ENCODE data around the gene EPOP. TPM values are rescaled to one million over a fixed set of nuclear protein-coding genes. Genes with fewer than 3 reads are reported as not detected.

EPOP gene
- total and polyA plus RNA-seq, 5 donors from 2014 or later = 0.13 to 0.59 TPM; not detected in 3

DNA sequence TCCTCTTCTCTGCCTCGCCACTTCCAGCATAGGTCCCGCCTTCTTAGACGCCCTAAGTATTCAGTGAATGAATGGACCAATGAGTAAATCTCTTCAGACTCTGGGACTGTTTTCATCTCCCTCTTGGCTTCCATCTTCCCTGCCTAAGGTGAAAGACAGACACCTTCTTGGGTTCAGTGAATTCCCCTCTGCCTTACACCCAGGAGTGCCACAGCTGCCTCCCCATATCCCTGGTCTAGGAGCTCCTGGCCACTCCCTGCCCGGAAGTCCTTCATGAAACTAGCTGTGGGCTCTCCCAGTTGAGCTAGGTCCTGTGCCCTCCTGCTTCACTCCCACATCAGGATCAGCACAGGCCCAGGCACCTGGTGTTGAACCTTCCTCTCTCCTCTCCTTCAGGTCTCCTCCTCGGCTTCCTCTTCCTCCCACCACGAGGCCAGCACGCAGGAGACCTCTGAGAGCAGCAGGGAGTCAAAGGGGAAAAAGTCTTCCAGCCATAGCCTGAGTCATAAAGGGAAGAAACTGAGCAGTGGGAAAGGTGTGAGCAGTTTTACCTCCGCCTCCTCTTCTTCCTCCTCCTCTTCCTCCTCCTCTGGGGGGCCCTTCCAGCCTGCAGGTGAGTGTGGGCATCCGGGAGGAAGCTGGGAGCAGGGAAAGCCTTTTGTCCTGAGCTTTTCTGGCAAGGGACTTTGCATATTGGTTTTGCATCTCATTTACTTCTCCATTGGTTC is 40.6 kb upstream of the EPOP start:
- H3K36me3 Mint-ChIP-seq = peaks cover 36% of the 10 kb centered on the region
- Histone ChIP-seq H3K27ac (ENCODE audit: insufficient read depth, low read length, poor library complexity, severe bottlenecking) (no peak overlapping the region), H3K4me3 (ENCODE audit: low read depth, low read length) (no peak overlapping the region)

DNA sequence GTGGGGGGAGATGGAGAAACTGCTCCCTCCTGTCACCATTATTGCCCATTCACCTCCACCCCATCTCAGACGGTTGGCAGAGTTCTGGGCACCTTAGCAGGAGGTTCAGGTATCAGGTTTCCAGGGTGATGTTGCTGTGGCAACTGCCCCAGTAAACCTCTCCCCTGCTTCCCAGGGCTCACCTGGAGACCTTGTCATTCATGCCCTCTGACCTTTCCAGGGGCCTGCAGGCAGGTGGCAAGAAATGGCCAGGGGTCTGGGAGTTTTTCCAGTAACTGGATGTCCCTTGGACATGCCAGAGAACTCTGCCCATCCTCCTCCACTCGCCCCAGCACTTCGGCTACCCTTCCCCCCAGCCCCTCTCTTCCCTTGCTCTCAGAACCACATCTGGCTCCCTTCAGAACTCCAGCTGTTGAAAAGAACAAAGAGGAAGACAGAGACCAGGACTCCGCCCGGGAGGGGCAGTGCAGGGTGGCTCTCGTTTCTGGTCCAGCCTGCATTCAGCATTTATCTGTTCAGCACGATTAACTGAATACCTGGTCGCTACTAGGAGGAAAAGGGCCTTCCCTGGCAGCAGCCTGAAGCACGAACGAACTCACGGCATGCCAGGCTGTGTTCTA is 38.8 kb upstream of the EPOP start:
- Histone ChIP-seq H3K27ac (ENCODE audit: insufficient read depth, low read length, poor library complexity, severe bottlenecking) (no peak overlapping the region), H3K4me1 (ENCODE audit: control insufficient read depth, insufficient read depth, low read length, poor library complexity, severe bottlenecking) (peaks cover 4% of the 10 kb centered on the region), H3K36me3 (ENCODE audit: control insufficient read depth, insufficient read depth, low read length) (peaks cover 93% of the 10 kb centered on the region), H3K27me3 (ENCODE audit: control insufficient read depth, insufficient read depth, low read length) (no peaks in the 10 kb centered on the region), H3K9me3 (ENCODE audit: control insufficient read depth in 2 of 2, low read length in 2 of 2) (no peaks in the 10 kb centered on the region), H3K4me3 (ENCODE audit: low read depth, low read length) (no peak overlapping the region)
- Mint-ChIP-seq H3K9me3 (no peaks in the 10 kb centered on the region), H3K27ac (no peak overlapping the region), H3K36me3 (peaks cover 42% of the 10 kb centered on the region), H3K4me1 (peaks cover 5 to 45% (median 23%) of the 10 kb centered on the region in 4 donors), H3K27me3 (no peaks in the 10 kb centered on the region), H3K4me3 (no peak overlapping the region)
- ATAC-seq (ENCODE audit: low read depth in 2 of 2) (no peak), DNase-seq (no peak)

More for the DNA sequence above, 40.6 kb upstream of the EPOP start:
- Histone ChIP-seq H3K27me3 (ENCODE audit: control insufficient read depth, insufficient read depth, low read length) (no peaks in the 10 kb centered on the region), H3K9me3 (ENCODE audit: control insufficient read depth in 2 of 2, low read length in 2 of 2) (no peaks in the 10 kb centered on the region), H3K36me3 (ENCODE audit: control insufficient read depth, insufficient read depth, low read length) (peaks cover 82% of the 10 kb centered on the region), H3K4me1 (ENCODE audit: control insufficient read depth, insufficient read depth, low read length, poor library complexity, severe bottlenecking) (no peaks in the 10 kb centered on the region)
- DNase-seq (no peak), ATAC-seq (ENCODE audit: low read depth in 2 of 2) (no peak)
- H3K27me3 Mint-ChIP-seq = no peaks in the 10 kb centered on the region
- peak overlapping the region in 1 of 4 donors; percentile 15 for H3K4me3 Mint-ChIP-seq
- no peaks in the 10 kb centered on the region for H3K9me3 Mint-ChIP-seq
- H3K27ac Mint-ChIP-seq = peak overlapping the region in 2 of 3 donors; percentile 55
- peaks cover 0 to 38% (median 12%) of the 10 kb centered on the region in 4 donors for H3K4me1 Mint-ChIP-seq

DNA sequence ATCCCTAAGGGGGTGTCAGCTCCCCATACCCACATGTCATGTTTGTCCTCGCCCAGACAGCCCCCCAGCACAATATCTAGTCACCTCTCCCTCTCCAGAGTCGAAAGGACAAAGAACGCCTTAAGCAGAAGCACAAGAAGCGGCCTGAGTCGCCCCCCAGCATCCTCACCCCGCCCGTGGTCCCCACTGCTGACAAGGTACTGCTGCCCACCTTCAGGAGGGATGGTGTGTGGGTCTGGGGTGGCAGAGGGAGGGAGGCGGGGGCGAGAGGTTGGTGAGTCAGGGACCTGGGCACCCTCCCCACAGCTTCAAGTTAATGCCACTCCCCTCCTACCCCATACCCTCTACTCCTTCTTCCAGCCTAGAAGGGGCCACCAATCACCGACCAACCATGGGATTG is 37.8 kb upstream of the EPOP start:
- H3K27ac ChIP-seq (ENCODE audit: insufficient read depth, low read length, poor library complexity, severe bottlenecking) = no peak overlapping the region
- H3K27ac Mint-ChIP-seq = no peak overlapping the region
- no peaks in the 10 kb centered on the region for H3K27me3 Mint-ChIP-seq
- H3K27me3 ChIP-seq (ENCODE audit: control insufficient read depth, insufficient read depth, low read length) = no peaks in the 10 kb centered on the region
- DNase-seq (no peak), ATAC-seq (ENCODE audit: low read depth in 2 of 2) (no peak)
- no peak overlapping the region for H3K4me3 ChIP-seq (ENCODE audit: low read depth, low read length)
- H3K4me1 Mint-ChIP-seq = peaks cover 5 to 54% (median 28%) of the 10 kb centered on the region in 4 donors
- H3K4me3 Mint-ChIP-seq = no peak overlapping the region
- H3K36me3 ChIP-seq (ENCODE audit: control insufficient read depth, insufficient read depth, low read length) = peaks cover 93% of the 10 kb centered on the region
- H3K36me3 Mint-ChIP-seq = peaks cover 45% of the 10 kb centered on the region
- no peaks in the 10 kb centered on the region for H3K9me3 ChIP-seq (ENCODE audit: control insufficient read depth in 2 of 2, low read length in 2 of 2)
- peaks cover 0 to 2% (median 0%) of the 10 kb centered on the region in 7 donors for H3K9me3 Mint-ChIP-seq
- H3K4me1 ChIP-seq (ENCODE audit: control insufficient read depth, insufficient read depth, low read length, poor library complexity, severe bottlenecking) = peaks cover 10% of the 10 kb centered on the region

DNA sequence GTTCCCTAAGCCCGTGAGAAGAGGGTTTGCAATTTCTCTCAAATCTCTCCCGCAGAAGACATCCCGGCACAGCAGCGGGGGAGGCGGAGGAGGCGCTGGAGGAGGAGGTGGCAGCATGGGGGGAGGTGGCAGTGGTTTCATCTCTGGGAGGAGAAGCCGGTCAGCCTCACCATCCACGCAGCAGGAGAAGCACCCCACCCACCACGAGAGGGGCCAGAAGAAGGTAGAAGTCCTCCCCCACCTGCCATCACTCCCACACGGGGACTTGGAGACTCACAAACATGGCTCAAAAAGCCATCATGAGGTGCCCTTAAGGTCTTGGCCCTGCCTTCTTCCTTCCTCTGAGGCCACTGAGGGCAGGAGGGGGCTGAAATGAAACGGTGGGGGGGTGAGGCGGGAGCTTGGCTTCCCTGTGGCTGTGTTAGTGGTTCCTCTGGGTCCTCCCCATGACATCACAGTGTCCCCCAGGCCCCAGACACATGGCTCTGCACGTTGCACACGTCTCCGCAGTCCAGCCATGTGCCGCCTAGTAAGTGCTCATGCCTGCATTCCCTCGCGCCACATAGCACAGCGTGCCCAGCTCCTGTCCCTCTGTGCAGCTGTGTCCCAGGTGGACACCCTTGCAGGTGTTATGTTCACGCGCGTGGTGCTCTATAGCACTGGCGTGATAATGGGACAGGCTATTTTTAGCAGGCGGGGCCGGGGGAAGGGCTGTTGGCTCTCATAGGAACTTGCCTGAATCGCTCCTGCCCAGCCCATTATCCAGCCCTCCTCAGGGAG is 37.2 kb upstream of the EPOP start:
- Mint-ChIP-seq H3K4me3 (peak overlapping the region in 1 of 4 donors; percentile 38), H3K9me3 (peaks cover 0 to 2% (median 0%) of the 10 kb centered on the region in 7 donors), H3K27ac (peak overlapping the region in 1 of 3 donors; percentile 46), H3K4me1 (peaks cover 5 to 60% (median 33%) of the 10 kb centered on the region in 4 donors), H3K36me3 (peaks cover 42% of the 10 kb centered on the region), H3K27me3 (no peaks in the 10 kb centered on the region)
- peaks cover 16% of the 10 kb centered on the region for H3K4me1 ChIP-seq (ENCODE audit: control insufficient read depth, insufficient read depth, low read length, poor library complexity, severe bottlenecking)
- H3K9me3 ChIP-seq (ENCODE audit: control insufficient read depth in 2 of 2, low read length in 2 of 2) = no peaks in the 10 kb centered on the region
- H3K27ac ChIP-seq (ENCODE audit: insufficient read depth, low read length, poor library complexity, severe bottlenecking) = no peak overlapping the region
- peaks cover 87% of the 10 kb centered on the region for H3K36me3 ChIP-seq (ENCODE audit: control insufficient read depth, insufficient read depth, low read length)
- H3K4me3 ChIP-seq (ENCODE audit: low read depth, low read length) = no peak overlapping the region
- ATAC-seq (ENCODE audit: low read depth in 2 of 2) (no peak), DNase-seq (no peak)
- H3K27me3 ChIP-seq (ENCODE audit: control insufficient read depth, insufficient read depth, low read length) = no peaks in the 10 kb centered on the region

DNA sequence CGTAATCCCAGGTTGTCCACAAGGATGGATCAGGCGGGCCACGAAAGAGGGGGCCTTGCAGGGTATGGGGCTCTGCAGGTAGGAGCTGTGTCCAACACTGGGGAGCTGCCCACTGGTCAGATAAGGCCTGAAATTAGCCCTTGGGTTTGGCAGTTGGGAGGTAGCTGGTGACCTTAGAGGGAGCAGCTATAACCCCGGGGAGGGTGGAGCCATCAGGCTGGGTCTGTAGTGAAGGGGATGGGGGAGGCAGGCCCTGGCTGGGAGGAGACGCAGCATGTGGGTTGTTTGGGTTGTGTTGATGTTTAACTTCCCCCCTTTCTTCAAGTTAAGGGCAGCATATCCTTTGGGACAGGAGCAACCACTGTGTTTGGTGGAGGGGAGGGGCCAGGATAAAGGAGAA is 36.2 kb upstream of the EPOP start:
- H3K27ac Mint-ChIP-seq = peak overlapping the region in 2 of 3 donors; percentile 45 to 71
- H3K27ac ChIP-seq (ENCODE audit: insufficient read depth, low read length, poor library complexity, severe bottlenecking) = no peak overlapping the region
- DNase-seq (no peak), ATAC-seq (ENCODE audit: low read depth in 2 of 2) (no peak)
- H3K4me3 ChIP-seq (ENCODE audit: low read depth, low read length) = no peak overlapping the region
- no peaks in the 10 kb centered on the region for H3K27me3 ChIP-seq (ENCODE audit: control insufficient read depth, insufficient read depth, low read length)
- H3K36me3 Mint-ChIP-seq = peaks cover 43% of the 10 kb centered on the region
- H3K9me3 Mint-ChIP-seq = peaks cover 0 to 3% (median 0%) of the 10 kb centered on the region in 7 donors
- peaks cover 78% of the 10 kb centered on the region for H3K36me3 ChIP-seq (ENCODE audit: control insufficient read depth, insufficient read depth, low read length)
- H3K4me1 Mint-ChIP-seq = peaks cover 5 to 64% (median 33%) of the 10 kb centered on the region in 4 donors
- no peaks in the 10 kb centered on the region for H3K9me3 ChIP-seq (ENCODE audit: control insufficient read depth in 2 of 2, low read length in 2 of 2)
- H3K4me3 Mint-ChIP-seq = peak overlapping the region in 2 of 4 donors; percentile 31 to 35
- peaks cover 26% of the 10 kb centered on the region for H3K4me1 ChIP-seq (ENCODE audit: control insufficient read depth, insufficient read depth, low read length, poor library complexity, severe bottlenecking)
- no peaks in the 10 kb centered on the region for H3K27me3 Mint-ChIP-seq

DNA sequence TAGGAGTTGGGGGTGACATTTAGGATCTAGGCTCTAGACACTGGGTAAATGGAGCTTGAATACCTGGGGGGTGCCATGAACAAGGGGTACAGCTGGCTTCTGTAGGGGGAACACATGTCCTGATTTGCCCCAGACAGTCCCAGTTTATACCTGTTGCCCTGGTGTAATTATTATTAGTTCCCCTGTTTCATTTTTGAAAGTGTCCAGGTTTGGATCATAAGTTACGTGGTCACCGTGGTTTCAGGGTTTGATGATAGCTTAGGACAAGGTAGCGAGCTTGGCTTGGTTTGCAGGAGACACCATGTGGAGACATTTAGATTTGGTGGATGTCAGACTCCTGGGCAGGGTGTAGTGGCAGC is 35.8 kb upstream of the EPOP start:
- no peak for ATAC-seq (ENCODE audit: low read depth in 2 of 2)
- no peaks in the 10 kb centered on the region for H3K9me3 ChIP-seq (ENCODE audit: control insufficient read depth in 2 of 2, low read length in 2 of 2)
- DNase-seq = no peak
- H3K27me3 Mint-ChIP-seq = no peaks in the 10 kb centered on the region
- peak overlapping the region in 1 of 3 donors; percentile 64 for H3K27ac Mint-ChIP-seq
- H3K4me1 Mint-ChIP-seq = peaks cover 5 to 62% (median 32%) of the 10 kb centered on the region in 4 donors
- peak overlapping the region in 2 of 4 donors; percentile 35 to 62 for H3K4me3 Mint-ChIP-seq
- peaks cover 29% of the 10 kb centered on the region for H3K4me1 ChIP-seq (ENCODE audit: control insufficient read depth, insufficient read depth, low read length, poor library complexity, severe bottlenecking)
- no peak overlapping the region for H3K4me3 ChIP-seq (ENCODE audit: low read depth, low read length)
- H3K27me3 ChIP-seq (ENCODE audit: control insufficient read depth, insufficient read depth, low read length) = no peaks in the 10 kb centered on the region
- no peak overlapping the region for H3K27ac ChIP-seq (ENCODE audit: insufficient read depth, low read length, poor library complexity, severe bottlenecking)
- H3K36me3 ChIP-seq (ENCODE audit: control insufficient read depth, insufficient read depth, low read length) = peaks cover 74% of the 10 kb centered on the region
- peaks cover 0 to 3% (median 0%) of the 10 kb centered on the region in 7 donors for H3K9me3 Mint-ChIP-seq
- peaks cover 40% of the 10 kb centered on the region for H3K36me3 Mint-ChIP-seq

DNA sequence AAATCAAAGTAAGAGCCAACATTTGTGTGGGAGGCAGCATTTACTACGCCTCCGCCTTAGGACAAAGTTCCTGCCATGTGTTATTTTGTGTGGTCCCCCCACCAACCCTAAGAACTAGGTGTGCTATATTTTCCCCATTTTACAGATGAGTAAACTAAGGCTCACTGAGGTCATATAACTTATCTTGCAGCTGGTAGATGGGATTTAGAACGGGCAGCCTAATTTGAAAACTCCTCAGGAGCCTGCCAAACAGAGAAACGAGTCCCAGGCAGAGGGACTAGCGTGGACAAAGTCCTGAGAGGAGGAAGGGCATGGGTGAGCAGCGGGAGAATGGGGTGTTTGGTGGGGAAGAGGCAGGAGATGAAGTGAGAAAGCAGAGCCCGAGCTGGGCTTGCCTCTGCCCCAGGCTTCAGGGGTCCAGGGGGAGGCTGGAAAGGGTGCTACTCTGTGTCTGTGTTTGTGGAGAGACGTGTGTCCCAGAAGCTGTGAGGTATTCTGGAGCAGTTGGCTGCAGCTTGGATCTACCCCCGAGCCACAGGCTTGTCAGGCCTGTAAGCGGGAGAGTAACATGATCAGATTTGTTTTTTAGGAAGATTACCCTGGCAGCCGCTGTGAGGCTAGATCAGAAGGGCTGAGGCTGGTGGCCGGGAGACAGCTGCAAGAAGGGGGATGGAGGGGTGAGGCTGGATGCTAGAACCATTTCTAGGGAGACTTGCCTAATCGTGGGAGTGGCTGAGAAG is 35.3 kb upstream of the EPOP start:
- Mint-ChIP-seq H3K36me3 (peaks cover 40% of the 10 kb centered on the region), H3K4me3 (peak overlapping the region in 3 of 4 donors; percentile 16 to 62 (median 35))

More for the DNA sequence above, 35.3 kb upstream of the EPOP start:
- Histone ChIP-seq H3K4me1 (ENCODE audit: control insufficient read depth, insufficient read depth, low read length, poor library complexity, severe bottlenecking) (peaks cover 29% of the 10 kb centered on the region), H3K36me3 (ENCODE audit: control insufficient read depth, insufficient read depth, low read length) (peaks cover 69% of the 10 kb centered on the region), H3K9me3 (ENCODE audit: control insufficient read depth in 2 of 2, low read length in 2 of 2) (no peaks in the 10 kb centered on the region), H3K27me3 (ENCODE audit: control insufficient read depth, insufficient read depth, low read length) (no peaks in the 10 kb centered on the region), H3K27ac (ENCODE audit: insufficient read depth, low read length, poor library complexity, severe bottlenecking) (no peak overlapping the region), H3K4me3 (ENCODE audit: low read depth, low read length) (no peak overlapping the region)
- no peaks in the 10 kb centered on the region for H3K27me3 Mint-ChIP-seq
- peaks cover 5 to 62% (median 32%) of the 10 kb centered on the region in 4 donors for H3K4me1 Mint-ChIP-seq
- ATAC-seq (ENCODE audit: low read depth in 2 of 2) = no peak
- peaks cover 0 to 3% (median 0%) of the 10 kb centered on the region in 7 donors for H3K9me3 Mint-ChIP-seq
- H3K27ac Mint-ChIP-seq = peak overlapping the region in 2 of 3 donors; percentile 64 to 86
- no peak for DNase-seq

All from CD4-positive, CD25-positive, alpha-beta regulatory T cell (primary cell).